Body of pancreas (tissue), 4 donors: ENCODE measurements around the gene ACSL4.

Experiments used
- CTCF ChIP-seq, 7 experiments: fragments of 450-650 bp in 4 of 7; fragments of 200-600 bp in 3 of 7; sonication (generic) in 3 of 7; IDR thresholded peaks; one replicate each; pipeline ENCODE4 v1.5.1; 2016 to 2019; ENCODE audit warnings: antibody characterized with exemption in 7 of 7
- POLR2A ChIP-seq, 3 donors: fragments of 450-650 bp; IDR thresholded peaks; one replicate each; pipeline ENCODE4 v1.6.1; 2016; ENCODE audit warnings: antibody characterized with exemption in 3 of 3, mild to moderate bottlenecking in 2 of 3

GRCh38 chrX:109691752-109692151 lies 41.3 kb downstream of the ACSL4 start:
- TF ChIP-seq POLR2A (IDR thresholded peaks at IDR 0.05): no peak
- TF ChIP-seq CTCF (IDR thresholded peaks at IDR 0.05): no peak
